Liver (tissue), 3 donors: Measurements from ENCODE around the gene OOSP2.

ENCODE experiments used
- TAF1 ChIP-seq: conservative IDR thresholded peaks from 2 replicates; pipeline ENCODE4 v1.6.1; 2016; ENCODE audit warnings: antibody characterized with exemption, mild to moderate bottlenecking
- TF ChIP-seq, protein P1 (sequence below): fragments of 150-350 bp; IDR thresholded peaks from 2 replicates; pipeline ENCODE4 v1.5.1; 2017; ENCODE audit warnings: improper control_type of control experiment, low read depth, low read length; ENCODE audit not compliant: missing input control
- donor health status: healthy.
- donor health status: healthy.

DNA sequence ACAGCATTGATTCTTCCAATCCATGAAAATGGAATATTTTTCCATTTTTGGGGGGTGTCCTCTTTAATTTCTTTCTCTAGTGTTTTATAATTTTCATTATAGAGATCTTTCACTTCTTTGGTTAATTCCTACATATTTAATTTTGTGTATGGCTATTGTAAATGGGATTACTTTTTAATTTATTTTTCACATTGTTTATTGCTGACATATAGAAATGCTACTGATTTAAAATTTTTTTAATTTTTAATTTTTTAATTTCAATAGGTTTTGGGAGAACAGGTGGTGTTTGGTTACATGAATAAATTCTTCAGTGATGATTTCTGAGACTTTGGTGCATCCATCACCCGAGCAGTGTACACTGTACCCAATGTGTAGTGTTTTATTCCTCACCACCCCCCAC is 49.8 kb upstream of the OOSP2 start:
- TF ChIP-seq, protein P1, sequence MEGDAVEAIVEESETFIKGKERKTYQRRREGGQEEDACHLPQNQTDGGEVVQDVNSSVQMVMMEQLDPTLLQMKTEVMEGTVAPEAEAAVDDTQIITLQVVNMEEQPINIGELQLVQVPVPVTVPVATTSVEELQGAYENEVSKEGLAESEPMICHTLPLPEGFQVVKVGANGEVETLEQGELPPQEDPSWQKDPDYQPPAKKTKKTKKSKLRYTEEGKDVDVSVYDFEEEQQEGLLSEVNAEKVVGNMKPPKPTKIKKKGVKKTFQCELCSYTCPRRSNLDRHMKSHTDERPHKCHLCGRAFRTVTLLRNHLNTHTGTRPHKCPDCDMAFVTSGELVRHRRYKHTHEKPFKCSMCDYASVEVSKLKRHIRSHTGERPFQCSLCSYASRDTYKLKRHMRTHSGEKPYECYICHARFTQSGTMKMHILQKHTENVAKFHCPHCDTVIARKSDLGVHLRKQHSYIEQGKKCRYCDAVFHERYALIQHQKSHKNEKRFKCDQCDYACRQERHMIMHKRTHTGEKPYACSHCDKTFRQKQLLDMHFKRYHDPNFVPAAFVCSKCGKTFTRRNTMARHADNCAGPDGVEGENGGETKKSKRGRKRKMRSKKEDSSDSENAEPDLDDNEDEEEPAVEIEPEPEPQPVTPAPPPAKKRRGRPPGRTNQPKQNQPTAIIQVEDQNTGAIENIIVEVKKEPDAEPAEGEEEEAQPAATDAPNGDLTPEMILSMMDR, result no peak
- TF ChIP-seq TAF1, result no peak
